ENCODE measurements around the gene HYLS1.
A peak's percentile ranks its signal among the peaks of the same experiment; 100 is the strongest.

HYLS1 gene

GRCh38 chr11:125916683-125917347 lies 29.3 kb downstream of the HYLS1 start:
- DNase-seq (ENCODE audit: extremely low spot score), result no peak
- TF ChIP-seq SUZ12 (IDR thresholded peaks at IDR 0.05), result no peak
- TF ChIP-seq ELF4 (IDR thresholded peaks at IDR 0.05), result no peak
- no peak for TF ChIP-seq FOXM1 (IDR thresholded peaks at IDR 0.05; ENCODE audit: borderline replicate concordance)
- no peak for TF ChIP-seq TARDBP (IDR thresholded peaks at IDR 0.05)
- no peak for TF ChIP-seq FOXA1 (IDR thresholded peaks at IDR 0.05)
- TF ChIP-seq PKNOX1 (IDR thresholded peaks at IDR 0.05), result no peak
- no peak for TF ChIP-seq FOXK2 (IDR thresholded peaks at IDR 0.05)
- no peak for TF ChIP-seq BHLHE40 (IDR thresholded peaks at IDR 0.05; ENCODE audit: borderline replicate concordance)
- no peak for TF ChIP-seq L3MBTL2 (conservative IDR thresholded peaks at IDR 0.05)
- no peak for TF ChIP-seq ARNT (IDR thresholded peaks at IDR 0.05)
- no peak for TF ChIP-seq NFRKB (IDR thresholded peaks at IDR 0.05)
- no peak for TF ChIP-seq CTBP1 (IDR thresholded peaks at IDR 0.05; ENCODE audit: borderline replicate concordance)
- TF ChIP-seq ZNF384 (IDR thresholded peaks at IDR 0.05), result no peak
- no peak for TF ChIP-seq HDGF (IDR thresholded peaks at IDR 0.05; ENCODE audit: borderline replicate concordance)
- TF ChIP-seq LEF1 (IDR thresholded peaks at IDR 0.05; ENCODE audit: borderline replicate concordance), result no peak
- TF ChIP-seq SP1 (IDR thresholded peaks at IDR 0.05), result no peak
- POLR2A ChIA-PET, result interaction anchor here (0.8 to 1.8 kb wide), 2 partner anchors 14 to 29 kb away, joined by 3 to 5 read pairs; partner anchors contain the start of genes HYLS1 and PUS3
- CTCF ChIA-PET, result no interaction called here

- ChIA-PET CTCF (interaction anchor here (1.7 kb wide), 1 partner anchor 276 kb away, joined by 6 read pairs; no protein-coding TSS in a partner anchor), POLR2A (interaction anchor here (1.8 kb wide), 1 partner anchor 15 kb away, joined by 5 read pairs; the partner anchor contains the start of gene PUS3)
- TF ChIP-seq L3MBTL2 (conservative IDR thresholded peaks at IDR 0.05) (no peak), PKNOX1 (IDR thresholded peaks at IDR 0.05) (no peak), ELF4 (IDR thresholded peaks at IDR 0.05) (no peak), BHLHE40 (IDR thresholded peaks at IDR 0.05; ENCODE audit: borderline replicate concordance) (no peak), SP1 (IDR thresholded peaks at IDR 0.05) (no peak), FOXM1 (IDR thresholded peaks at IDR 0.05; ENCODE audit: borderline replicate concordance) (no peak), ZNF384 (IDR thresholded peaks at IDR 0.05) (no peak), FOXK2 (IDR thresholded peaks at IDR 0.05) (no peak), ARNT (IDR thresholded peaks at IDR 0.05) (no peak), HDGF (IDR thresholded peaks at IDR 0.05; ENCODE audit: borderline replicate concordance) (no peak), CTBP1 (IDR thresholded peaks at IDR 0.05; ENCODE audit: borderline replicate concordance) (no peak), FOXA1 (IDR thresholded peaks at IDR 0.05) (no peak), LEF1 (IDR thresholded peaks at IDR 0.05; ENCODE audit: borderline replicate concordance) (no peak), NFRKB (IDR thresholded peaks at IDR 0.05) (no peak), TARDBP (IDR thresholded peaks at IDR 0.05) (no peak), SUZ12 (IDR thresholded peaks at IDR 0.05) (no peak)
- DNase-seq (ENCODE audit: extremely low spot score), result no peak
Measured at GRCh38 chr11:125918140-125918840, 30.8 kb downstream of the HYLS1 start.

GRCh38 chr11:125921042-125921441 lies 33.6 kb downstream of the HYLS1 start:
- DNase-seq (ENCODE audit: extremely low spot score), result no peak
- ChIA-PET CTCF (no interaction called here), POLR2A (no interaction called here)
- TF ChIP-seq ARNT (IDR thresholded peaks at IDR 0.05) (no peak), FOXK2 (IDR thresholded peaks at IDR 0.05) (no peak), FOXA1 (IDR thresholded peaks at IDR 0.05) (no peak), TARDBP (IDR thresholded peaks at IDR 0.05) (no peak), BHLHE40 (IDR thresholded peaks at IDR 0.05; ENCODE audit: borderline replicate concordance) (no peak), ELF4 (IDR thresholded peaks at IDR 0.05) (no peak), ZNF384 (IDR thresholded peaks at IDR 0.05) (no peak), PKNOX1 (IDR thresholded peaks at IDR 0.05) (no peak), NFRKB (IDR thresholded peaks at IDR 0.05) (no peak)

- CTCF ChIA-PET, result interaction anchor here (0.9 kb wide), 1 partner anchor 271 kb away, joined by 3 read pairs; no protein-coding TSS in a partner anchor
- POLR2A ChIA-PET, result no interaction called here
- TF ChIP-seq ARNT (IDR thresholded peaks at IDR 0.05), result no peak
- TF ChIP-seq HDGF (IDR thresholded peaks at IDR 0.05; ENCODE audit: borderline replicate concordance), result no peak
- TF ChIP-seq FOXA1 (IDR thresholded peaks at IDR 0.05), result no peak
- no peak for TF ChIP-seq ZNF384 (IDR thresholded peaks at IDR 0.05)
- no peak for TF ChIP-seq NFRKB (IDR thresholded peaks at IDR 0.05)
- no peak for DNase-seq (ENCODE audit: extremely low spot score)
Measured at GRCh38 chr11:125922156-125922555, 34.7 kb downstream of the HYLS1 start.

- CTCF ChIA-PET, result interaction anchor here (0.8 to 0.9 kb wide), 2 partner anchors 20 to 271 kb away, joined by 3 read pairs; partner anchors contain the start of gene PUS3
- peak; percentile 81 for DNase-seq (ENCODE audit: extremely low spot score)
- TF ChIP-seq L3MBTL2 (conservative IDR thresholded peaks at IDR 0.05) (no peak), LEF1 (IDR thresholded peaks at IDR 0.05; ENCODE audit: borderline replicate concordance) (no peak), ZNF384 (IDR thresholded peaks at IDR 0.05) (no peak), SUZ12 (IDR thresholded peaks at IDR 0.05) (no peak), FOXK2 (IDR thresholded peaks at IDR 0.05) (no peak), BHLHE40 (IDR thresholded peaks at IDR 0.05; ENCODE audit: borderline replicate concordance) (no peak), CTBP1 (IDR thresholded peaks at IDR 0.05; ENCODE audit: borderline replicate concordance) (no peak), NFRKB (IDR thresholded peaks at IDR 0.05) (no peak), PKNOX1 (IDR thresholded peaks at IDR 0.05) (no peak), TARDBP (IDR thresholded peaks at IDR 0.05) (no peak), FOXM1 (IDR thresholded peaks at IDR 0.05; ENCODE audit: borderline replicate concordance) (no peak), HDGF (IDR thresholded peaks at IDR 0.05; ENCODE audit: borderline replicate concordance) (no peak), ELF4 (IDR thresholded peaks at IDR 0.05) (no peak), FOXA1 (IDR thresholded peaks at IDR 0.05) (no peak), ARNT (IDR thresholded peaks at IDR 0.05) (no peak), SP1 (IDR thresholded peaks at IDR 0.05) (no peak)
- POLR2A ChIA-PET, result no interaction called here
Measured at GRCh38 chr11:125923012-125923579, 35.6 kb downstream of the HYLS1 start.

Measured in HEK293T (cell line).